Renal pelvis (tissue), 4 donors: ENCODE measurements around the gene ATG5. TPM values are rescaled to one million over a fixed set of nuclear protein-coding genes. Genes with fewer than 3 reads are reported as not detected.
"Not testable (repeated sequence)": the region's sequence is repeated elsewhere in the genome, so short reads cannot be mapped to it uniquely, and the experiment has no call there.

Experiments used
- DNase-seq: peaks from one replicate; pipeline ENCODE4 v3.0.0-alpha.2; 2013
- polyA plus RNA-seq, 3 donors: library from polyadenylated mRNA; unstranded; fragments of 120-200 nt; gene quantifications; one replicate each; pipeline ENCODE4 v1.2.1, GENCODE V29; 2013; ENCODE audit not compliant: insufficient read length in 3 of 3

ATG5 gene
- polyA plus RNA-seq, 3 donors: 43.9 to 49.6 (median 46.1) TPM

DNA sequence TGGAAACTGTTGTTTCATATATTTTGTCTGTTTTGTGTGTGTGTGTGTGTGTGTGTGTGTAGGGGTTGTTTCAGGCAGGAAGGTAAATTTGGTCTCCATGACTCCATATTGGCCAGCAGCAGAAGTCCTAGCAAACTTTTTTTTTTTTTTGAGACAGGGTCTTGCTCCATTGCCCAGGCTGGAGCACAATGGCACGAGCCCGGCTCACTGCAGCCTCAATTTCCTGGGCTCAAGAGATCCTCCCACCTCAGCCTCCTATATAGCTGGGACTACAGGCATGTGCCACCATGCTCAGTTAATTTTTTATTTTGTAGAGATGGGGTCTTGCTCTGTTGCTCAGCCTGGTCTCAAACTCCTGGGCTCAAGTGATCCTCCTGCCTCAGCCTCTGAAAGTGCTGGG, 163.7 kb downstream of the ATG5 start:
- no peak for DNase-seq

DNA sequence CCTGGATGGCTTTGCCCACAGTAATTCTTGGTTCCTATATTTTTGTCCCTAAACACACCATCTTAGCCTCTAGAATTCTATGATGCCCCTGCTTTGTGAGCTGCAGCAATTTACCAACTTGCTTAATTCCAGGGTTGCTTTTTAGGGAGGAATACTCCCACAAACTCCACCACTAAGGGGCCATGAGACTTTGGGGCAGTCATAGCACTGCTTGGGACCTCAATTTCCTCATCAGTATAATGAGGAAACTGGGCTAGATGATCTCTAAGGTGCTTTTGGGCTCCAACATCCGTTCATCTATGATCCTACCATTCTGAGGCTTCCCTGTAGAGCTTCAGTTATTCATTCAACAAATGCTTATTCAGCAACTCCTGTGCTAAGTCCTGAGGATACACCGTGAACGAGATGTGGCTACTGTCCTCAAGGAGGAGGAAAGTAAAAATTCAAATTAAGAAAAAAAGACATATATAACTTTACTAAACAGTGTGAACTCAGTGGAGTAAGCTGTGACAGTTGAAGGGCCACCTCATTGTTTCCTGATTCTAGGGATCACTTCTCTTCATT, 164.2 kb downstream of the ATG5 start:
- DNase-seq: no peak

DNA sequence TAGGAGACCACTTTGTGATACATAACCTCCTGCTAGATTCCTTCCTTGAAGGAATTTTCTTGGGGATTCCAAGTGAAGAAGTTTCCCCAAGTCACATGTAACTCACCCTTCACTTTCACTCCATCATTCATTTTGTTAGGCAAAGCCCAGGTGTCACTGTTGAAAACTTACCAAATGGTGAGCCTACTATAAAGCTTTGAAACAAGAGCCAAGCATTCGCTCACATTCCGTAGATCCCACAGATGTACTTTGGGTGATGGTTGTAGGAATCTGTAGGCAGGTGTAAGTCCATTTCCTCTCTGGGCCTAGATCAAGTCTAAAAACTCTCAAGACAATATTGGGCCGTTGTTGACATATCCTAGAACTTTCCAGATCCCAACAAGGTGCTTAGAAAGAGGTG, 165.4 kb downstream of the ATG5 start:
- DNase-seq: no peak

DNA sequence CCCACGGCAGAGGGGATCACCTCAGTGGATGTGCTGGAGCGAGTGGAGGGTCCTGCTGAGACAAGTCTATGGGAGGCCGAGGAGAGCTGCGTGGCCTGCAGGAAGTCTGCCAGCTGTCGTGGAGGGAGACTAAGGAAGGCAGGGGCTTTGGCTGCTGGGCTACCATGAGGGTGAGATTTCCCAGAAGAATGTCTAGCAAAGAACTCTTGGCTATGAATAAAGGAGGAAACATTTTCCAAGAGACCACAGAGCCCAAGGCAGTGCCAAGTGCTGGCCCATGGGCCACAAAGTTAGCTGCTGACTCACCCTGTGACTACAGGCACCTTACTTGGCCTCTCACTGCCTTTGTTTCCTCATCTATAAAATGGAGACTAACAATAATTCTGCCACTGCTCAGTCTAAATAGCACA, 166.0 kb downstream of the ATG5 start:
- no peak for DNase-seq

DNA sequence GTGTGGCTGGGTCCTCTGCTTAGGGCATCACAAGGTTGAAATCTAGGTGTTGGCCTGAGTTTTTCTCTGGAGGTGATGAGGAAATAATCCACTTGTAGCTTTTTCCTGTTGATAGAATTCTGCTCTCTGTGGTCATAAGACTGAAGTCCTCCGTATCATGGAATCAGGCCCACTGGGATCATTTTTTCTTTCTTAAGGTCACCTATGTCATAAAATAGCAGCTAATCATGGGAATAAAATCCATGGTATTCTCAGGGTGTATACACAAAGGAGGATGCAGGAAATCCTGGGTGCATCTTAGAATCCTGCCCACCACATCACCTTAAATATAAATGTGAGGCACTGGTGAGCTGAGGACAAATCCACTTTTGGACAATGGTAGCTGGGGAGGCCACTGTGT, 166.7 kb downstream of the ATG5 start:
- no peak for DNase-seq

DNA sequence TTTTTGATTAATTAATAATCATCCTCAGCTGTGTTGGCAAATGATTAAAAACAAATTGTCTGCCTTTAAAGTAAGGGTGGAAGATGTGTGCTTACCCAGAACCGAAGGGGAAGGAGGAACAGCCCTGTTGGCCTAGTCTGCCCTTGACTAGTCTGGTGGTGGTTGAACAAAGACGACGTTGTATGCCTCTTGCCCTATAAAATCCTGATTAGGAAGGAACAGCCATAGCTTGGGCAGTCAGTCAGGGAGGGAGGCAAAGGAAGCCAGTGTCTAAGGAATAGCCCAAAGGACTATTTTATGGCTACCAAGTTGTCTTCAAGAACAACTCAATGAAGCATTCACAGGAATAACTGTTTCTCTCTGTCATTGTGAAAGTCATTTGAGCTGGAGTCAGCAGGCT, 168.7 kb downstream of the ATG5 start:
- no peak for DNase-seq

DNA sequence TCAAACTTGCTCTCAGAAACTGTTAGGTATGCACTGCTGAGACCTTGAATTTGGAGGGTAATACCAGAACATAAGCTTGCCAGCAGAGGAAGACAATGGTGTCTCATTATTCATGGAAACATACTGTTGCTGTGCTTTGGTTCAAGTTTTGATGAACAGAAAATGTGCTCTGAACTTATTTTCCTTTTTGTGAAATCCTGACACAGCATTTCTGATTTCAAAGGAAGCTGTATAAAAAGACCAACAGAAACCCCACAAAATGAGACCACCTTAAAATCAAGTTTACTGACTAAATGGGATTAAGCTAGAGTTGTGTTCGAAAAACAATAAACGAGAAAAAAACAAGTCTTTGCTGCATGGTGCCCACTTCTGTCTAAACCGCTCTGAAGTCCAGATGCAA, 169.1 kb downstream of the ATG5 start:
- DNase-seq: no peak

DNA sequence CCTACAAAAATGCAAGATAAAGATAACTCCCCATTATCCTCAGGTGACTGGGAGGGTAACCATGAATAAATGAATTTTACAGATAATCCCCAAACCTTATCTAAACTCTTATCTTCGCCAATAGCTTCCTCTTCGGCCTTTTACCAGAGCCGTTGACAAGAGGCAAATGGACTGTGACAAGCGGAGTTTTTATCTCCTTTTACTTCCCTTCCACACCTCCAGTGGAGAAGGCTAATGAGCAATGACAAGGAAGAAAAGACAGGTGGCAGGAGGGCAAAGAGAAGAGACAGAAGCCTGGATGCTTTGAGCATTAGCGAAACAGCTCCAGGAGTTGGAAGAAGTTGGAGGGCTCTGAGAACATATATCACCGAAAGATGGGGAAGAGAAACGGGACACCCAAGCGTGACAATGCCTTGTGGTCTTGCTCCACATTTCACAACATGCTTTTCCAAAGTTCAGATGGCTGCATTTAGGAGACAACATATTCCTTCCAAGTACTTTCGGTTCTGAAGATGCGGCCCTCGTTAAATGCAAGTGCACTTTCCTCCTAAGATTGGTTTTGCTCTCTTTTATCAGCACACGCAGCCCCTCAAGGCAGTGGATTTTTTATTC, 170.2 kb downstream of the ATG5 start:
- DNase-seq: no peak

DNA sequence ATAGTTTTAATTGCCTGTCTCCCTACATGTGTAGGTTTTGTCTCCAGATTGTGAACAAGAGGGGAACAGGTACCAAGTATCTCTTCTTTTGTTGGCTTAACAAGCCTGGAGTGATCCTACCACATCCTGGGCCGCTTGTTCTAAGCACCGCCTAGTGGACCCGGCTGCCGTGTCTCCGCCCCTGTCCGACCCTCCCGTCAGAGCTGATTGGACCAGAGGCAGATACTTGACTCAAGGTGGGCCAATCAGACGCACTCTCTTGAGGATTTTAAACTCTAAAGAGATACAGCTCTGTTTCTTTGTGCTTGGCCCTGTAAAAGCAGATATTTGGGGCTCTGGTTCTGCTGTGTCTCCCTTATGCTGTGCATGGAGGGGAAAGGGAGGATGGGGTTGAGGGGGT, 171.2 kb downstream of the ATG5 start:
- DNase-seq: no peak

DNA sequence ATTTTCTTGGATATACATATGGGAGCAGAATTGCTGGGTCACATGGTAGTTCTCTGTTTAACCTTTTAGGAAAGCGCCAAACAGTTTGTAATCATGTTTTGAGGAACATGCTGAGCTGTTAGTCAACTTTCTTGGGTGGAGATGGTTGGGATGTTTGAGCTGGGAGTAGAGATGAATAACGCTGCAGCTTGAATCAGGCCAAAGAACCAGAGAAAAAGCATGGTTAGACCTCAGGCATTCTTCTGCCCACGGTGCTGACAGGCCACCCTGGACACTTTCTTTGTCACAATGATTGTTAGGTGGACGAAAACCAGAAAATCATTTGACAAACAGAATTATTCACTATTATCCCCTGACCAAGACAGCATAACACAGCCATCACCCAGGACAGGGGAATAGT, 172.6 kb downstream of the ATG5 start:
- DNase-seq: no peak

DNA sequence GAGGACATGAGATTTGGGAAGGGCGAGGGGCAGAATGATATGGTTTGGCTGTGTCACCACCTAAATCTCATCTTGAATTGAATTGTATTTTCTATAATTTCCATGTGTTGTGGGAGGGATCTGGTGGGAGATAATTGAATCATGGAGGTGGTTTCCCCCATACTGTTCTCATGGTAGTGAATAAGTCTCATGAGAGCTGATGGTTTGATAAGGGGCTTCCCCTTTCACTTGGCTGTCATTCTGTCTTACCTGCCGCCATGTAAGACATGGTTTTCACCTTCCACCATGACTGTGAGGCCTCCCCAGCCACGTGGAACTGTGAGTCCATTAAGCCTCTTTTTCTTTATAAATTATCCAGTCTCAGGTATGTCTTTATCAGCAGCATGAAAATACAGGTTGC, 173.1 kb downstream of the ATG5 start:
- DNase-seq: not testable (repeated sequence)

DNA sequence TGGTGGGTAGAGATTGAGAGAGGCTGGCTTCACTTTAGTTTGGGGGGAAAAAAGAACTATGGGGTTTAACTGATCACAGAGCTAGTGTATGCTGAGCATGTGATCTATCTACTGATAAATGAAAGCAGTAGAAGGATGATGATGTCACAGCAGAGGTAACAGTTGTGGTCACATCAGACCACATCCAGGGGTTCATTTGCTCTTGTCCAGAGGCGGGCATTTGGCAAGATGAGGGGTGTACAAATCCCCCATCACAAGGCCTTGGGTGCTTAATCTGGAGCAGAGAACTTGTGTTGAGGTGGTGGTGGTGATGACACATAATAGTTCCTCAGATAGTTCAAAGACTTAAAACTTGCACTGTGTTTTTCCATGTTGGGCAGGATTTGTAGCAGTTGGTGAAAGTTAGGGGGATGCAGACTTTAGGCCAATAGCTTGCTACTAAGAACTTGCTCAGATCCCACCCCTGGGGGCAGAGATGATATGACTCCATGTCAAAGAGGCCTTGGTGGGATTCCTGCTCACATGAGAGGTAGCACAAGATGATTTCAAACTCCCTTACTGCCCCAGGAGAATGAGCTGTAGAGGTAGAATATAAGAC, 176.0 kb downstream of the ATG5 start:
- DNase-seq: no peak

DNA sequence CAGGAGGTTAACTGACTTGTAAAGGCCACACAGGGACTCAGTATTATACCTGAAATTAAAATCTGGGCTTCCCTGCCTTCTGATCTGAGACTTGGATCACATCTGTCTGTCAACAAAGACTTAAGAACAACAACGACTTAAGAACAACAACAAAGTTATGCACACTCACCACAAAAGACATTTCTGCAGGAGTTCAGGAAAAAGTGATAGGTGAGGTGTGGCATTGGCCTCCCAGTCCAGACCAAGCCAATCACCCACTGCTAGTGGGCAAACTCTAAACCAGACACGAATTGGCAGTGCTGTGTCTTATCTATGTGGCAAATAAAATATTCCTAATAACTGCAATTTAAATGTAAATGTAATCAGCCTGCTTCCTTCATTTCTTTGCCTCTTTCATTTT, 178.1 kb downstream of the ATG5 start:
- DNase-seq: no peak

DNA sequence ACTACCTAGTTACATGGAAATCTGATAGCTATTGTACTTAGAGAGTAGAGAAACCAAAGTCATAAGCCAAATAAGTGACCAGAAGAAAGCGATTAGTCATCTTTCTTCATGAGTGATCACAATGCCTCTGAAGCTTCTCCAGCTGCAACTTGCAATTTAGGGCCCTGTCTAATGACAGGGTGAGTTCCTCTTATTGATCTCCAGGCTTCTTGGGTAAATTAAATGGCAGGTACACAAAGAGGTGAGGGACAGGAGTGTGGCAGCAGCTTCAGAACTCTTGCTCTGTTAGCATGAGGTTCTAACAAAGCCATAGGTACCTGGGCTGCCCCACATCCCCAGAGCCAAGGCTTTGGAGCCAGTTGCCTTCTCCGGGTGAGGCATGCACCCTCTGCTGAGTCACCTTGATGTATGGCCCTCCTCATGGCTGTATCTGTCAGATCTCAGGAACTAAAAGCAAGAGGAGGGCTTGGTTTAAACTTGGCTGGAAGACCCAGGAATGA, 178.7 kb downstream of the ATG5 start:
- DNase-seq: no peak

DNA sequence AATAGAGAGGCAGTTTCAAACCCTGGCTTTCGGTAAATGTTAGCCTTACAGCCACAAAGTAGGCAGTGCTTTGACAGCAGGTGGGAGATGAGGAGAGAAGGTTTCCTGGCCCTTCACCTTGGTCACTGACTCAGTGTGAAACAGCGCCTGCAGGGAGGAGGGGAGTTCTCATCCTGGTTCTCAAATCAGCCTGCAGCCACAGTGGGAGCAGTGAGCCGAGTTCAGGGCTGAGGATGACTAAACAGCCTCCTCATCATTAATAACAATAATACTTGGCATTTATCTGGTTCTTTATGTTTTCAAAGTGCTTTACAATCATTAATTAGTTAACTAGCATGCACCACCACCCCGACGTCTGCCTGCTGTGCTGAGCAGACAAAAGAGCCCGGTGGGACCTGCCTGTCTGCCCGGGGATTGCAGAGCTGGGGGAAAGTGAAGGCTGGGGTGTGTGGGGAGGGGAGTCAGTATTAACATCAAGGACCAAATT, 179.8 kb downstream of the ATG5 start:
- no peak for DNase-seq

DNA sequence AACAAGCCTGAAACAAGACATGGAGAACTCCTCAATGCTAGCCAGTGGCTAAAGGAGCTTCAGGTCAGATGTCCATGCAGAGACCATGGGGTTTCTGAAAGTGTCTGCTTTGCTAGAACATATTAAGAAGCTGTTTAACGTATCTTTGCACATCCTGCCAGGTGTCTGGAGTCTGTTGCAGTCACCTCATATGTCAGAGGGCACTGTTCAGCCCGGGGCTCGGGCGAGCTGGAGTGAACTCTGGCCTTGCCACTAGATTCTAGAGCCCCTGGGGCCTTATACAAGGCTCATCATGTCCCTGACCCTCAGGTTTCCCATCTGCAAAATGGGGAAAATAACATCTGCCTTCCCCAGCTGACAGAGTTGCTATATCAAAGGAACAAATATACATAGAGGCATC, 180.4 kb downstream of the ATG5 start:
- no peak for DNase-seq

DNA sequence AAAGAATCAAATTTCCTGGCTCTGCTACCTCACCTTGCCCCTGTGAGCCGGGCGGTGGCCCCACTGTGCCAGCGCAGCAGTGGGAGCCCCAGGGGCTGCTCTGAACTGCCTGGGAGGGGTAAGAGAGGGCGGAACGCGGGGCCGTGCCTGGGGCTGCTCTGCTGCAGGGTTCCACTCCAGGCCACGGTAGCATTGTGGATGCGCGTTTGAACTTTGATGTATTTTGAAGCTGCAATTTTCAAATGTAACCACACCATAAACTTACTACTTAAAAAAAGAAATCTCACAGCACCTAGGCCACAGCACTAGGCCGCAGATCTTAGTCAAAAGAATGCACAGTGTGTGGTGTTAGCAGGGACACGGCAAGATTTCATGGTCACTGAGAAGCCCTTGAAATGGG, 181.9 kb downstream of the ATG5 start:
- DNase-seq: no peak

DNA sequence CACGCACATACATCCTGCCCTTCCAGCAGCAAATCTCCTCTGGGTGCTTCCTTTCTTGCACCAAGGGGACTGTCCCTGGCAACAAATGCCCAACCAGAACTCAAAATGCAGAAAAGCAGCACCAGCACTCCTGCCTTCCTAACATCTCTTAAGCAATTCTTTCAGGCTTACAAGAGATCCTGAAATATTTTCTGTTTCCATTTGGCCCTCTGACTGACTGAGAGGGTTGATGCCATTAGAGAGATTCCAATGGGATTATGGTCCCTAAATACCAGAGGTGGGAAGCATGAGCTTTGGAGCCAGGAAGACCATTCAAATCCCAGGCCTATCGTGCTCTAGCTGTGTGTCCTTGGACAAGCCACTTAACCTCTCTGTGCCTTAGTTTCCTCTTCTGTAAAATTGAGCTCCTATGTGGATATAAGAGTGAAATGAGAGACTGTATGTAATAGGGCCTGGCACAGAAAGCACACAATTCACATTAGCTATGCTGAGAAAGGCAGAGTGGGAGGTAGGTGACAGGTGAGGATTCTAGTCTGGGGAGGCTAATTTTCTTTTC, 182.6 kb downstream of the ATG5 start:
- DNase-seq: no peak

DNA sequence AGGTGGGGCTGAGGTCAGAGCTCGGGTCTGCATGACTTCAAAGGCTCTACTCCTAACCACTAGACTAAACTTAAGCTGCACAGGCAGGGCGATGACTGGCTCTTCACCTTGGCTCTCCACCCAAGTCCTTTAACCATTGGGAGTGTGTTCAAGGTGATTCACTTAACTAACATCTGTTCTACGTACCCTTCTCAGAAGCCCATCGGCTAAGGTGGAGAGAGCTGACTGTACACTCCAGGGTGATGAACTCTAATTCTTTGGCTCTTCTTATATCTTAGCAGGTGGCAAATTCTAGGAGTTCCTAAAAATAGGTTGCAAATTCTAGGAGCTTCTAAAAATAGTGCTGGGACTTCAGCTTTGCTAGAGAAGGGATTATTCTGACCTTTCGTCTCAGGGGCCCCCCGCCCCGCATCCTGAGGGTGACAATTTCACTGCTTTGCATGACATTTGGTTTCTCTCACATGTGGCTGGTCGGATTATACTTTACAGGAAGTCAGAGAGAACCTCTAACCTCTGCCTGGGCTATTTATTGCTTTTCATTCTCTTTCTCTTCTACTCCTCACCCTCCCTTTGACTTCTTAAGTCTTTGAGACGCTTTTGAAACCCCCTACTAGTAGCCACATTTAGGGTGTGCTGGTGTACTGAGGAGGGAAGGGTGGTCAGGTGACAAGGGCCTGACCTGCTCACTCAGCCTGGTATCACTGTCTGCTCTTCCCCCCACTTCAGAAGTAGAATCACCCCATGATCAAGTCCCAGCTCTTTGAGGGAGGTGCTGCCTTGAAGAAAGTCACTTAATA, 183.9 kb downstream of the ATG5 start:
- DNase-seq: no peak

DNA sequence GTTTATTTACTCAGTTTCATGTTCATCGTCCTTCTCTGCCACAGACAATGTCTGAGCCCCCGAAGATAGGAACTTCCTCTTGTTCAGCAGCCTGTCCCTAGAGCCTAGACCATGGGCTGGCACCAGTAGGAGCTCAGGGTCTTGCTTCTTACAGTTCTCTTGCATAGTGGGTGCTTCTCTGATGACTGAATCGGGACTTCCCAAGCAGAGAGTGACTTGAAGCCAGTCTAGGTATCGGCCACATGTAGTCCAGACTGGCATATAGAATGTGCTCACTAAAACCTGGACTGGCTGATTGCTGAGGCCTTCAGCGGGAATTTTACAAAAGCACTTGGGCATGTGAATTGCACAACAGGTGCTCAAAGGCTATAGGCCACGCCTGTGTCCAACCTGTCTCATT, 187.4 kb downstream of the ATG5 start:
- DNase-seq: no peak

DNA sequence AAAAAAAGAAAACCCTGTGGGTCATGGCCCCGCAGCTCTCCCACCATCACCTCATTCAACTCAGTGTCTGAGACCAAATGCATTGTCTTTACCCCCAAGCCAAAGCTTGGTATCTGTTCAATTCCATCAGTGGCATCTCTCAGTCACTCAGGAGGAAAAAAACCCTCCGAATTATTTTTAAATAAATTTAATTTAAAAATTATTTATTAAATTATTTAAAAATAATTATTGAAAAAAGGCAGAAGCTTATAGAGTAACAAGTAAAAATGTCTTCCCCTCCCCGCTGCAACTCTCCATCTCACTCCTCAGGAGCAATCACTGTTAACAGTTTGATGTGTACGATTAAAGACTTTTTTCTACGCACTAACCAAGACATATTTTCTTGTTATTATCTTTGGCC, 188.7 kb downstream of the ATG5 start:
- no peak for DNase-seq

DNA sequence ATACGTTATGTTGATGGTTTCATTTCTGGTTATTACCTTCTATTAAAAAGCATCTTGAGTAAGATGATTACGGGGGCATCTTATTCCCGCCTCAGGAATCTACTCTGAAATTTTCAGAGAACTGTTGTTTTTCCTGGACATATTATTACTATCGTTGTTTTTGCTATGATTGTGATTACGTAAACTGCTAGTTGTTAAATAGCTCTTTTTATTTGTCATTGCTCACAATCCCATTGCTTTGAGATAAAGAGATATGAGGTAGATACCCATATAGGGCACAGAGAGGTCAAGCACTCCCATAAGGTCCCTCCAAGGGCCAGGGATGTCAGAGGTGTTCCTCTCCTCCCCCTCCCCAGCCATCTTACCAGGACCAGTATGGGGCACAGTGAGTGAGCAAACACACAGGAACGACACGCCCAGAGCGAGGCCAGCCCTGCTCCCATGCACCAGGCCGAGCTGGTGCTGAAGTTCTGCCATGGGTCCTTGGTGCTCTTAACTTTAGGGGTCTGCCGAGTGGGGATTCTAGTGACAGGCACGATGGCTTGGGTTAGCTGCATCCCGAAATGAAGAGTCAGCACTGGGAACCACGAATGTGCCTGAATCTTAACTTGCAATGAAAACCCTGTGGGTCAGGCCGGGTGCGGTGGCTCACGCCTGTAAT, 189.5 kb downstream of the ATG5 start:
- DNase-seq: no peak
